Measurements from ENCODE around the gene MPRIP.

MPRIP gene

GRCh38 chr17:17232303-17232621, 190.0 kb downstream of the MPRIP start:
- Histone ChIP-seq H3K9me3 (ENCODE audit: insufficient read depth, low read length, severe bottlenecking) (no peaks in the 10 kb centered on the region), H3K9ac (ENCODE audit: low read depth, low read length) (no peak overlapping the region), H2AFZ (ENCODE audit: low read depth, low read length) (no peak overlapping the region), H3K4me3 (ENCODE audit: low read depth in 1 of 2, low read length in 2 of 2) (no peak overlapping the region), H3K27me3 (ENCODE audit: insufficient read depth, low read length, poor library complexity) (no peaks in the 10 kb centered on the region), H3K4me1 (ENCODE audit: insufficient read depth, low read length) (peaks cover 17% of the 10 kb centered on the region), H3K27ac (ENCODE audit: low read length) (no peak overlapping the region), H3K79me2 (ENCODE audit: insufficient read depth, low read length) (peaks cover 46% of the 10 kb centered on the region), H4K20me1 (ENCODE audit: insufficient read depth, low read length) (peaks cover 20% of the 10 kb centered on the region), H3K4me2 (ENCODE audit: insufficient read depth, low read length) (no peak overlapping the region), H3K36me3 (ENCODE audit: insufficient read depth, low read length) (peaks cover 60% of the 10 kb centered on the region)
- TF ChIP-seq CTCF (IDR thresholded peaks at IDR 0.05; ENCODE audit: borderline replicate concordance, extremely low read depth, low read length, poor library complexity, severe bottlenecking) = no peak
- TF ChIP-seq EZH2 (IDR thresholded peaks at IDR 0.05; ENCODE audit: borderline replicate concordance, low read depth, low read length, severe bottlenecking) = no peak
- DNase-seq = no peak
- ATAC-seq (ENCODE audit: insufficient read depth, low read depth) = no peak

- peaks cover 44% of the 10 kb centered on the region for H3K79me2 ChIP-seq (ENCODE audit: insufficient read depth, low read length)
These were observed 193.2 kb downstream of the MPRIP start for GRCh38 chr17:17235212-17236174.

GRCh38 chr17:17236295-17237025, 194.2 kb downstream of the MPRIP start:
- H3K27ac ChIP-seq (ENCODE audit: low read length) = peak overlapping the region; percentile 97
- peaks cover 6% of the 10 kb centered on the region for H4K20me1 ChIP-seq (ENCODE audit: insufficient read depth, low read length)
- peak overlapping the region; percentile 95 for H3K4me2 ChIP-seq (ENCODE audit: insufficient read depth, low read length)
- H3K36me3 ChIP-seq (ENCODE audit: insufficient read depth, low read length) = peaks cover 19% of the 10 kb centered on the region
- peak; percentile 14 for ATAC-seq (ENCODE audit: insufficient read depth, low read depth)
- no peaks in the 10 kb centered on the region for H3K9me3 ChIP-seq (ENCODE audit: insufficient read depth, low read length, severe bottlenecking)
- H3K9ac ChIP-seq (ENCODE audit: low read depth, low read length) = peak overlapping the region; percentile 76
- peaks cover 28% of the 10 kb centered on the region for H3K4me1 ChIP-seq (ENCODE audit: insufficient read depth, low read length)
- TF ChIP-seq CTCF (IDR thresholded peaks at IDR 0.05; ENCODE audit: borderline replicate concordance, extremely low read depth, low read length, poor library complexity, severe bottlenecking) (no peak), EZH2 (IDR thresholded peaks at IDR 0.05; ENCODE audit: borderline replicate concordance, low read depth, low read length, severe bottlenecking) (no peak)
- DNase-seq = no peak
- peaks cover 44% of the 10 kb centered on the region for H3K79me2 ChIP-seq (ENCODE audit: insufficient read depth, low read length)
- peak overlapping the region; percentile 74 to 92 for H3K4me3 ChIP-seq (ENCODE audit: low read depth in 1 of 2, low read length in 2 of 2)
- H3K27me3 ChIP-seq (ENCODE audit: insufficient read depth, low read length, poor library complexity) = no peaks in the 10 kb centered on the region
- peak overlapping the region; percentile 91 for H2AFZ ChIP-seq (ENCODE audit: low read depth, low read length)

More at GRCh38 chr17:17235212-17236174, 193.2 kb downstream of the MPRIP start:
- Histone ChIP-seq H3K9ac (ENCODE audit: low read depth, low read length) (peak overlapping the region; percentile 76), H3K9me3 (ENCODE audit: insufficient read depth, low read length, severe bottlenecking) (no peaks in the 10 kb centered on the region), H3K4me3 (ENCODE audit: low read depth in 1 of 2, low read length in 2 of 2) (peak overlapping the region; percentile 74 to 92; a peak in 3 of 4 replicates), H3K27me3 (ENCODE audit: insufficient read depth, low read length, poor library complexity) (no peaks in the 10 kb centered on the region), H3K4me1 (ENCODE audit: insufficient read depth, low read length) (peaks cover 28% of the 10 kb centered on the region), H4K20me1 (ENCODE audit: insufficient read depth, low read length) (peaks cover 6% of the 10 kb centered on the region), H2AFZ (ENCODE audit: low read depth, low read length) (no peak overlapping the region), H3K36me3 (ENCODE audit: insufficient read depth, low read length) (peaks cover 28% of the 10 kb centered on the region), H3K4me2 (ENCODE audit: insufficient read depth, low read length) (peak overlapping the region; percentile 95), H3K27ac (ENCODE audit: low read length) (peak overlapping the region; percentile 97; the same call in 1 of the 2 replicates)
- DNase-seq = no peak
- TF ChIP-seq CTCF (IDR thresholded peaks at IDR 0.05; ENCODE audit: borderline replicate concordance, extremely low read depth, low read length, poor library complexity, severe bottlenecking) = no peak
- no peak for ATAC-seq (ENCODE audit: insufficient read depth, low read depth)

Data from DND-41 (cell line).